WERI-Rb-1 (cell line): ENCODE data around the gene WDR36.
"Not testable (repeated sequence)": the region's sequence is repeated elsewhere in the genome, so short reads cannot be mapped to it uniquely, and the experiment has no call there.

Experiments
- DNase-seq: peaks from one replicate; pipeline ENCODE4 v3.0.0-alpha.2; 2020
- H3K27ac ChIP-seq: fragments of 250-450 bp; sonication (Bioruptor Pico); 2 replicates; pipeline ENCODE4 v1.5.1; 2020; ENCODE audit warnings: mild to moderate bottlenecking, moderate library complexity
- H3K27me3 ChIP-seq: fragments of 250-450 bp; sonication (Bioruptor Pico); 2 replicates; pipeline ENCODE4 v1.5.1; 2021; ENCODE audit warnings: mild to moderate bottlenecking, low read depth, moderate library complexity; ENCODE audit not compliant: insufficient read depth, severe bottlenecking
- H3K36me3 ChIP-seq: fragments of 250-450 bp; sonication (Bioruptor Pico); 2 replicates; pipeline ENCODE4 v1.5.1; 2020; ENCODE audit warnings: mild to moderate bottlenecking, moderate library complexity
- H3K4me3 ChIP-seq: 2 replicates; pipeline ENCODE4 v1.5.1; 2011; ENCODE audit warnings: low read depth, mild to moderate bottlenecking, control low read depth, low read length
- H3K9me3 ChIP-seq: fragments of 250-450 bp; sonication (Bioruptor Pico); 2 replicates; pipeline ENCODE4 v1.5.1; 2021; ENCODE audit warnings: mild to moderate bottlenecking, moderate library complexity; ENCODE audit not compliant: severe bottlenecking
- TF ChIP-seq, protein P1 (sequence below): IDR thresholded peaks from 2 replicates; pipeline ENCODE4 v1.5.1; 2011; ENCODE audit warnings: low read depth, mild to moderate bottlenecking, control low read depth, inconsistent platforms, low read length

WDR36 gene

DNA sequence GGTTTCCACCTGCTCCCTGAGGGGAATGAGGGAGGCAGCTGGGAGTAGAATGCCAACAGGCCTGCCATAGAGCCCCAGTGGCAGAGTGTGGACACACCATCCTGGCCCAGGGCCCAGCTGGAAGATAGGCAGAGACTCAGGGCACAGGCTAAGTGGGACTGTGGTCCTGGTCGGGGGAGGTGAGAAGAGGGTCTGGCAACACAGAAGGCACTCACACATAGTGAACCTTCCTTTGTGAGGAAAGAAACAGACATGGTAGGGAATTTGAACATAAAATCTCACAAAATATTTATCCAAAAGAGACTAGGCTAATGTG lies 41.2 kb downstream of the WDR36 start:
- no peak overlapping the region for H3K27ac ChIP-seq
- no peaks in the 10 kb centered on the region for H3K9me3 ChIP-seq
- DNase-seq: no peak
- H3K27me3 ChIP-seq: no peaks in the 10 kb centered on the region
- TF ChIP-seq, protein P1, sequence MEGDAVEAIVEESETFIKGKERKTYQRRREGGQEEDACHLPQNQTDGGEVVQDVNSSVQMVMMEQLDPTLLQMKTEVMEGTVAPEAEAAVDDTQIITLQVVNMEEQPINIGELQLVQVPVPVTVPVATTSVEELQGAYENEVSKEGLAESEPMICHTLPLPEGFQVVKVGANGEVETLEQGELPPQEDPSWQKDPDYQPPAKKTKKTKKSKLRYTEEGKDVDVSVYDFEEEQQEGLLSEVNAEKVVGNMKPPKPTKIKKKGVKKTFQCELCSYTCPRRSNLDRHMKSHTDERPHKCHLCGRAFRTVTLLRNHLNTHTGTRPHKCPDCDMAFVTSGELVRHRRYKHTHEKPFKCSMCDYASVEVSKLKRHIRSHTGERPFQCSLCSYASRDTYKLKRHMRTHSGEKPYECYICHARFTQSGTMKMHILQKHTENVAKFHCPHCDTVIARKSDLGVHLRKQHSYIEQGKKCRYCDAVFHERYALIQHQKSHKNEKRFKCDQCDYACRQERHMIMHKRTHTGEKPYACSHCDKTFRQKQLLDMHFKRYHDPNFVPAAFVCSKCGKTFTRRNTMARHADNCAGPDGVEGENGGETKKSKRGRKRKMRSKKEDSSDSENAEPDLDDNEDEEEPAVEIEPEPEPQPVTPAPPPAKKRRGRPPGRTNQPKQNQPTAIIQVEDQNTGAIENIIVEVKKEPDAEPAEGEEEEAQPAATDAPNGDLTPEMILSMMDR: no peak
- no peak overlapping the region for H3K4me3 ChIP-seq
- no peaks in the 10 kb centered on the region for H3K36me3 ChIP-seq

- TF ChIP-seq, protein P1: no peak
- no peak overlapping the region for H3K4me3 ChIP-seq
- no peak for DNase-seq
- H3K27me3 ChIP-seq: no peaks in the 10 kb centered on the region
- H3K9me3 ChIP-seq: no peaks in the 10 kb centered on the region
- H3K27ac ChIP-seq: no peak overlapping the region
- H3K36me3 ChIP-seq: no peaks in the 10 kb centered on the region
Measured at GRCh38 chr5:111134087-111134486, 41.9 kb downstream of the WDR36 start.

DNA sequence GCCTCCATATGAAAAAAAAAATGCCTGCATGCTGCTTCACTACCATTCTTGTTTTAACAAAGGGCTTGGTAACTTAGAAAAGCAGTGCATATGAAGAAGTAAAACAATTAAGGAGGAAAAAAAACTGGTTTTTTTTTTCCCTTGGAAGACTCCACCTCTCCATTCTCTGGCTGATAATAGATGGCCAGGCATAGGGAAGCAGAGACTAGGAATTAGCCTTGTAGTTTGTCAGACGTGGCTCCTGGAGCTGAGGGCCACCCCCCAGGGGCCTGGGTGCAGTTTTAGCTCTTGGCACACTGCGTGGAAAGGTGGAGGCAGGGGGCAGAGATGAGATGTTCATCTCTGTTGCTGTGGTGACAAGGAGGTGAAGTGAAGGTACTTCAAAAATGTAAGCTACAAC lies 42.7 kb downstream of the WDR36 start:
- TF ChIP-seq, protein P1: no peak
- Histone ChIP-seq H3K9me3 (no peaks in the 10 kb centered on the region), H3K27ac (no peak overlapping the region)

DNA sequence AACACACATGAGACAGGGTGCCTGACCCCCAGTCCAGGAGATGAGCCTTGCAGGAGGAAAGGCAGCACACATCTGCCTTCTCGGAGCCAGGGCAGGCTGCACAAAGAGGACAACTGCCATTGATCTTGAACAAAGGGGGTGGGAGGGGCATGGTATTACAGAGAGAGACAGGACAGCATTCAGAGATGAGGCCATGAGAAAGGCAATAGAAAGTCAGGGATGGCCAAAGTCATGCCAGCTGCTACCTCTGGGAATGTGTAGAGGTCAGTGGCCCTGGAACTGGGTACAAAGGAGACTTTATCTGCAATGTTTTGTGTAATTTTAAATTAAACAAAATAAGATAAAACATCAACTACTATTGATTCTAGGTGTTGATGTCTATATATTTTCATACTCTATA lies 43.2 kb downstream of the WDR36 start:
- no peak overlapping the region for H3K27ac ChIP-seq
- H3K36me3 ChIP-seq: no peaks in the 10 kb centered on the region
- no peaks in the 10 kb centered on the region for H3K27me3 ChIP-seq
- H3K4me3 ChIP-seq: no peak overlapping the region
- DNase-seq: no peak
- H3K9me3 ChIP-seq: no peaks in the 10 kb centered on the region
- TF ChIP-seq, protein P1: no peak

More for the DNA sequence above, 42.7 kb downstream of the WDR36 start:
- no peak for DNase-seq
- Histone ChIP-seq H3K27me3 (no peaks in the 10 kb centered on the region), H3K36me3 (no peaks in the 10 kb centered on the region), H3K4me3 (no peak overlapping the region)

DNA sequence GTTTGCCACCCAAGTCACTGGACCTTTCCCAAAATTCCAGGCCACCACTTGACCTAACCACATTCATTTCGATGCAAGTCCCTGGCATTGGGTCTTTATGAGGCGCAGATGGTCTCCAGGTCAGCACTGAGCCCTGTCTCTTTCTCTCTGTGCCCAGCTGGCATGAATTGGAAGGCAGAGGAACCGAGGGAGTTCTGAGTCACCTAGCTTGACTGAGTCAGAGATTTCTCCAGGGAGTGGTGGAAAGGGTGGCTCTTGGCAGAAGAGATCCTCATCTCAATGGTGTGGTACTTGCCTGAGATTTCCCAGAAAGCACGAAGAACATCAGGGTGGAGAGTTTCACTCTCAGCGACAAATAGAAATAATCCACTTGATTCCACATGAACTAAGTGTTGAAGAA lies 43.8 kb downstream of the WDR36 start:
- no peak for DNase-seq
- H3K36me3 ChIP-seq: no peaks in the 10 kb centered on the region
- TF ChIP-seq, protein P1: no peak

GRCh38 chr5:111138096-111138495 lies 45.9 kb downstream of the WDR36 start:
- H3K27me3 ChIP-seq: no peaks in the 10 kb centered on the region
- no peak overlapping the region for H3K27ac ChIP-seq
- H3K9me3 ChIP-seq: no peaks in the 10 kb centered on the region
- TF ChIP-seq, protein P1: no peak
- H3K4me3 ChIP-seq: no peak overlapping the region
- no peak for DNase-seq
- no peaks in the 10 kb centered on the region for H3K36me3 ChIP-seq

More for the DNA sequence above, 43.8 kb downstream of the WDR36 start:
- Histone ChIP-seq H3K9me3 (no peaks in the 10 kb centered on the region), H3K27me3 (no peaks in the 10 kb centered on the region), H3K4me3 (no peak overlapping the region), H3K27ac (no peak overlapping the region)

DNA sequence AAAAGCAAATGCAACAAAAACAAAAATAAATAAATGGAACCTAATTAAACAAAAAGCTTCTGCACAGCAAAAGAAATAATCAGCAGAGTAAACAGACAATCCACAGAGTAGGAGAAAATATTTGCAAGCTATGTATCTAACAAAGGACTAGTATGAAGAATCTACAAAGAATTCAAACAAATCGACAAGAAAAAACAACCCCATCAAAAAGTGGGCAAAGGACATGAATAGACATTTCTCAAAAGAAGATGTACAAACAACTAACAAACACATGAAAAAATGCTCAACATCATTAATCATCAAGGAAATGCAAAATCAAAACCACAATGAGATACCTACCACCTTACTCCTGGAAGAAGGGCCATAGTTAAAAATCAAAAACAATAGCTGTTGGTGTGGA lies 49.3 kb downstream of the WDR36 start:
- not testable (repeated sequence) for H3K27me3 ChIP-seq, H3K36me3 ChIP-seq, H3K9me3 ChIP-seq, H3K27ac ChIP-seq, DNase-seq, H3K4me3 ChIP-seq
